DND-41 (cell line): Measurements from ENCODE around the gene CRTAP.

Experiments
- ATAC-seq: fragments of 200-7000 bp; cut with Tn5 transposase; 3 replicates; pipeline ENCODE4 v1.9.1; 2021; ENCODE audit warnings: low read depth; ENCODE audit not compliant: insufficient read depth
- DNase-seq: peaks from one replicate; pipeline ENCODE4 v3.0.0-alpha.2; 2020
- H2AFZ ChIP-seq: 2 replicates; pipeline ENCODE4 v1.6.0; 2012; ENCODE audit warnings: low read depth, low read length
- H3K27ac ChIP-seq: 2 replicates; pipeline ENCODE4 v1.5.1; 2012; ENCODE audit warnings: low read length, inconsistent platforms
- H3K27me3 ChIP-seq: fragments of 200-600 bp; sonication (generic); 2 replicates; pipeline ENCODE4 v1.6.0; 2012; ENCODE audit warnings: low read length, mild to moderate bottlenecking, inconsistent platforms; ENCODE audit not compliant: insufficient read depth, poor library complexity
- H3K36me3 ChIP-seq: 2 replicates; pipeline ENCODE4 v1.5.1; 2012; ENCODE audit warnings: low read length, inconsistent platforms; ENCODE audit not compliant: insufficient read depth
- H3K4me1 ChIP-seq: 2 replicates; pipeline ENCODE4 v1.5.1; 2012; ENCODE audit warnings: mild to moderate bottlenecking, low read length; ENCODE audit not compliant: insufficient read depth
- H3K4me2 ChIP-seq: 2 replicates; pipeline ENCODE4 v1.6.0; 2012; ENCODE audit warnings: mild to moderate bottlenecking, moderate library complexity, low read length, inconsistent platforms; ENCODE audit not compliant: insufficient read depth
- H3K4me3 ChIP-seq, 2 experiments: fragments of 200-600 bp in 1 of 2; shearing (Covaris generic) in 1 of 2; 2 replicates each; pipeline ENCODE4 v1.5.1; 2012 to 2016; ENCODE audit warnings: inconsistent platforms in 2 of 2, low read length in 2 of 2, mild to moderate bottlenecking in 2 of 2, low read depth in 1 of 2, moderate library complexity in 1 of 2
- H3K79me2 ChIP-seq: 2 replicates; pipeline ENCODE4 v1.6.0; 2012; ENCODE audit warnings: low read length, inconsistent platforms; ENCODE audit not compliant: insufficient read depth
- H3K9ac ChIP-seq: 2 replicates; pipeline ENCODE4 v1.6.0; 2012; ENCODE audit warnings: low read depth, mild to moderate bottlenecking, inconsistent platforms, low read length, moderate library complexity
- H3K9me3 ChIP-seq: 2 replicates; pipeline ENCODE4 v1.5.1; 2012; ENCODE audit warnings: low read length, moderate library complexity, mild to moderate bottlenecking, inconsistent platforms; ENCODE audit not compliant: insufficient read depth, severe bottlenecking
- H4K20me1 ChIP-seq: 2 replicates; pipeline ENCODE4 v1.6.0; 2012; ENCODE audit warnings: low read length; ENCODE audit not compliant: insufficient read depth
- EZH2 ChIP-seq: IDR thresholded peaks from 3 replicates; pipeline ENCODE4 v1.6.1; 2012; ENCODE audit warnings: borderline replicate concordance, low read depth, mild to moderate bottlenecking, moderate library complexity, low read length, inconsistent platforms; ENCODE audit not compliant: severe bottlenecking
- TF ChIP-seq, protein P1 (sequence below): IDR thresholded peaks from 2 replicates; pipeline ENCODE4 v1.5.1; 2012; ENCODE audit warnings: borderline replicate concordance, low read length, moderate library complexity, mild to moderate bottlenecking; ENCODE audit not compliant: poor library complexity, severe bottlenecking; ENCODE audit errors: extremely low read depth

CRTAP gene

GRCh38 chr3:33152363-33153360 lies 38.8 kb downstream of the CRTAP start:
- no peaks in the 10 kb centered on the region for H3K4me1 ChIP-seq
- DNase-seq (no peak), ATAC-seq (peak; percentile 49)
- no peak overlapping the region for H3K4me3 ChIP-seq
- H3K36me3 ChIP-seq = no peaks in the 10 kb centered on the region
- TF ChIP-seq, protein P1, sequence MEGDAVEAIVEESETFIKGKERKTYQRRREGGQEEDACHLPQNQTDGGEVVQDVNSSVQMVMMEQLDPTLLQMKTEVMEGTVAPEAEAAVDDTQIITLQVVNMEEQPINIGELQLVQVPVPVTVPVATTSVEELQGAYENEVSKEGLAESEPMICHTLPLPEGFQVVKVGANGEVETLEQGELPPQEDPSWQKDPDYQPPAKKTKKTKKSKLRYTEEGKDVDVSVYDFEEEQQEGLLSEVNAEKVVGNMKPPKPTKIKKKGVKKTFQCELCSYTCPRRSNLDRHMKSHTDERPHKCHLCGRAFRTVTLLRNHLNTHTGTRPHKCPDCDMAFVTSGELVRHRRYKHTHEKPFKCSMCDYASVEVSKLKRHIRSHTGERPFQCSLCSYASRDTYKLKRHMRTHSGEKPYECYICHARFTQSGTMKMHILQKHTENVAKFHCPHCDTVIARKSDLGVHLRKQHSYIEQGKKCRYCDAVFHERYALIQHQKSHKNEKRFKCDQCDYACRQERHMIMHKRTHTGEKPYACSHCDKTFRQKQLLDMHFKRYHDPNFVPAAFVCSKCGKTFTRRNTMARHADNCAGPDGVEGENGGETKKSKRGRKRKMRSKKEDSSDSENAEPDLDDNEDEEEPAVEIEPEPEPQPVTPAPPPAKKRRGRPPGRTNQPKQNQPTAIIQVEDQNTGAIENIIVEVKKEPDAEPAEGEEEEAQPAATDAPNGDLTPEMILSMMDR = no peak
- TF ChIP-seq EZH2 = no peak
- H3K27me3 ChIP-seq = no peaks in the 10 kb centered on the region
- H3K9ac ChIP-seq = no peak overlapping the region
- H4K20me1 ChIP-seq = no peaks in the 10 kb centered on the region
- H2AFZ ChIP-seq = no peak overlapping the region
- H3K9me3 ChIP-seq = no peaks in the 10 kb centered on the region
- H3K4me2 ChIP-seq = no peak overlapping the region
- H3K27ac ChIP-seq = no peak overlapping the region
- H3K79me2 ChIP-seq = no peaks in the 10 kb centered on the region

GRCh38 chr3:33153782-33154181 lies 40.0 kb downstream of the CRTAP start:
- H3K27me3 ChIP-seq = no peaks in the 10 kb centered on the region
- H3K9me3 ChIP-seq = no peaks in the 10 kb centered on the region
- no peak overlapping the region for H3K4me2 ChIP-seq
- H3K36me3 ChIP-seq = no peaks in the 10 kb centered on the region
- no peak for TF ChIP-seq EZH2
- TF ChIP-seq, protein P1 = no peak
- no peak overlapping the region for H3K9ac ChIP-seq
- no peak overlapping the region for H2AFZ ChIP-seq
- H3K79me2 ChIP-seq = no peaks in the 10 kb centered on the region
- no peak overlapping the region for H3K4me3 ChIP-seq
- H3K4me1 ChIP-seq = no peaks in the 10 kb centered on the region
- H3K27ac ChIP-seq = no peak overlapping the region
- DNase-seq (no peak), ATAC-seq (no peak)
- no peaks in the 10 kb centered on the region for H4K20me1 ChIP-seq

DNA sequence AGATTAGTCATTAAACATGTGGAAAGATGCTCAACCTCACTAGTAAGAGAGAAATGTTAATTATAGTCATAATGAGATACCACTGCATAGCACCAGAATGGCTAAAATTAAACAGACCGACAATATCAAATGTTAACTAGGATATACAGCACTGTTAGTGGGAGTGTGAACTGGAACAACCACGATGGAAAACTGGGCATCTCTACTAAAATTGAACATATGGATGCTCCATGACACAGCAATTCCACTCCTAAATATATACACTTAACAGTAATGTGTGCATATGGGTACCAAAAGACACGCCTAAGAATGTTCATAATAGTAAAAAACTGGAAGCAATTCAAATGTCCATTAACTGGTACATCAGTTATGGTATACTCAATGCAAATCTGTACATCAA lies 41.5 kb downstream of the CRTAP start:
- Histone ChIP-seq H3K9me3 (no peaks in the 10 kb centered on the region), H3K79me2 (no peaks in the 10 kb centered on the region), H4K20me1 (no peaks in the 10 kb centered on the region), H3K36me3 (no peaks in the 10 kb centered on the region), H3K4me1 (no peaks in the 10 kb centered on the region), H2AFZ (no peak overlapping the region), H3K9ac (no peak overlapping the region), H3K27ac (no peak overlapping the region), H3K27me3 (no peaks in the 10 kb centered on the region), H3K4me2 (no peak overlapping the region), H3K4me3 (no peak overlapping the region)
- TF ChIP-seq, protein P1 = no peak
- no peak for TF ChIP-seq EZH2
- ATAC-seq (no peak), DNase-seq (no peak)
